SH-SY5Y (cell line): Measurements from ENCODE around the gene POLA2.

ENCODE experiments used
- GATA2 ChIP-seq: IDR thresholded peaks from 2 replicates; pipeline ENCODE4 v1.6.1; 2011; ENCODE audit warnings: mild to moderate bottlenecking, low read depth, low read length
- GATA3 ChIP-seq: IDR thresholded peaks from 2 replicates; pipeline ENCODE4 v1.6.1; 2011; ENCODE audit warnings: low read depth, mild to moderate bottlenecking, low read length, moderate library complexity

POLA2 gene

DNA sequence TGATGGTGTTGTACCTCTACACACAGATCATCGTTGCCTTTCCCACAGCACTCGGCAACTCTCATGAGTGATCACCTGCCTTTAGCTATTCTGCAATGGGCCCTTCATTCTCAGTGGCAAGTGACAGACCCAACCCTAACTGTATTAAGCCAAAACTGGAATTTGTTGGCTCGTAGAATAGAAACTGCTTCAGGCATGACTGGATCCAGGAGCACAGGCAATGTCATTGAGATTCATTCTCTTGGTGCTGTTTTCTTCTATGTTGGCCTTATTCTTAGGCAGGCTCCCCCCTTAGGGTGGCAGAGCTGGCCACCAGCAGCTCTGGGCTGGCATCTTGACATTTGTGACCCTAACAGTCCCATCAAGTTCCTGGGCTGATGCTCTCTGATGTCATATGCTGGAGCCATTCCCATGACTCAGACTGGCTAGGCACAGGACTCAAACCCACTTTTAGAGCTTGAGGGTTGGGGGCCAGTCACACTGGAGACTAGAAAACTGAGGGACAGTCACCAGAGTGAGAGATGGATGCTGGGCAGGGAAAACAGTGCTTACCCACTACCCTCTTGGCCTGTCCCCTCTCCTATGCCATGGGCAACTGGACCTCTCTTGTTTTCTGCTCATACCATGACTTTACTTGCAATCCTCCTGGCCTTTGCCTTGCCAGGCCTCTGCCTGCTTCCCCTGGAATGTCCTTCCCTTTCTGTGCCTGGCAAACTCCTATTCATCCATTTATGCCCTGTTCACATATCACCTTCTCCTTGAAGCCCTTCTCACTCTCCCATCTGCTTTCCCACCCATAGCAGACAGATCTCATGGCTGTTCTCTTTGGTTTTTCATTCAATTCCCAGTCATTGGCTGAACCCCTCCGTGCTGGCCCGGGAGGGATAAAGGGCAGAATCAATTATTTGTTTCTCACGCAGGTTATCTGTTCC, 45.8 kb downstream of the POLA2 start:
- TF ChIP-seq GATA2 (no peak), GATA3 (no peak)

DNA sequence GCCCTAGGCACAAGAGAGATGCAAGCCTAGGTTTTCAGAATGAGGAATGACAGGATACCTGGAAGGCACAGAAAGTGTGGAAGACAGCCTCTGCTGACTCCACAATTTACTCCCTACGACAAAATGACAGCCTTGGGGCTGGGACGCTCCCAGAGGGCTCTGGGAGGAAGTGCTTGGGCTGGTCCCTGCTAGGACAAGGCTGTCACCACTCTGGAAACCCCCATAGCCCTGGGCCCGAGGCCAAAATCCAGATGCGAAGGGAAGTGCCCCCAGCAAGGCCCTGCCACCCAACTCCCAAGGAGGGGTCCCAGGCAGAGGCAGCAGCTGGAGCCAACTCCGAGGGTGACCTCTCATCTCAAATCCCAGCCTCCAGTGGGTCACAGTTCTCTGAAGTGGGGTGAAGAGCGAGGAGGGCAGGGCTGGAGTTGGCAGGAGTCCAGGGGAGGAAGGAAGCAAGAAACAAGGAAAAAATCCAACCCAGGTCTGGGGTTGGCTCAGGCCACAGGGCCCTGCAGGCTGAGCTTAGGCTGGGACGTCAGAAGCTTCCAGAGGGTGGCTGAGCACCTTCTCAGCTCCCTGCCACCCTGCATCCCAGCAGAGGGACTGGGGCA, 46.6 kb downstream of the POLA2 start:
- TF ChIP-seq GATA2 (no peak), GATA3 (no peak)

DNA sequence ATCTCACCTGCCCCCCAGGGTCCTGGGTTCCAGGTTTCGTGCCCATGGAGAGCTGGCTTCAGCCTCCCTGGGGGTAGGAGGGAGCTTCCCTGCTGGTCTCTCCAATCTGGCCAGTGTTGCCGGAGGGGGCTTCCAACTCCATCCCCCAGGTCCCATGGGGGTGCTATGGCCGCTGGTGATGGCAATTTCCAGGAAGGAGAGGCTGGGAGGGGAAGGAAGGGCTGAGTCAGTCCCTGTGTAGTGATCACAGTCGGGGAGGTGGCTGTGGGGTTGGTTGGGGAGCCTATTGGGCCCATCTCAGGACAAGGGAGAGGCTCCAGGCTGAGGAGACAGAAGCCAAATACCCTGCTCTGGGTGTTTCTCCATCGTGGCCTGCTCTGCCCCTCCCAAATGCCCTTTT, 47.2 kb downstream of the POLA2 start:
- TF ChIP-seq GATA2: no peak
- TF ChIP-seq GATA3: no peak

DNA sequence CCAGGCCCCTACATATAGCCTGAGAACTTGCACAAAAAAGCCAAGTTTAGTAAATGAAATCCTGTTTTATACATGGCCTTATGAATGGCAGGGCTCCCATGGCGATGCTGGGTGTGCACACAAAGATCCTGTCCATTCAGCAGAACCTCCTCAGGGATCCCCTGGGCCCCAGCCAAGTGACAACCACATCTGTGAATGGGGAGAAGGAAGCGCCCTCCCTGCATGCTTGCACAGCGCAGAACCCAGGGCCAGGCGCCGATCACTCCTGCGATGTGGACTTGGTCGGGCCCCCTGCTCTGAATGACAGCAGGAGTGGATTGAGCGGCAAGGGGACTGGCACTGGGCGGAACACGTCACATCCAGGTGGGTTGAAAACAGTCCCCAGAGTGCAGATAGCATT, 48.5 kb downstream of the POLA2 start:
- no peak for TF ChIP-seq GATA3
- TF ChIP-seq GATA2: no peak

DNA sequence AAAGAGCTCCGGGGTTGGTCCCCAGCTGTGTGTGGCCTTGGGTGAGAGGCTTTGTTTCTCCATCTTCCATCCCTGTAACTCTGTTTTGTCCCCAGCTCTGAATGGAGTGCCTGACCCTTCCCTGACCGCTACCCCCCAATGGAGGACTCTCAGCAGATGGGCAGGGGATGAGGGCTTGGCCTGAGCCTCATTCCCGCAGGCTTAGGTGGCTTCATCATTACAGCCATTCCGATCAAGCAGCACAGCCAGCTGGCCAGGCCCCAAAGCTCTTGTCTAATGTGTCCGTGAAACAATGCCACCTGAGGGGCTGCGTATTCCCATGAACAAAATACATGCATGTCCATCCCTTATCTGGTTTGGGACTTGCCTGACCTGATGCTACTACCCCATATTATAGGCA, 49.0 kb downstream of the POLA2 start:
- TF ChIP-seq GATA3: no peak
- TF ChIP-seq GATA2: no peak

DNA sequence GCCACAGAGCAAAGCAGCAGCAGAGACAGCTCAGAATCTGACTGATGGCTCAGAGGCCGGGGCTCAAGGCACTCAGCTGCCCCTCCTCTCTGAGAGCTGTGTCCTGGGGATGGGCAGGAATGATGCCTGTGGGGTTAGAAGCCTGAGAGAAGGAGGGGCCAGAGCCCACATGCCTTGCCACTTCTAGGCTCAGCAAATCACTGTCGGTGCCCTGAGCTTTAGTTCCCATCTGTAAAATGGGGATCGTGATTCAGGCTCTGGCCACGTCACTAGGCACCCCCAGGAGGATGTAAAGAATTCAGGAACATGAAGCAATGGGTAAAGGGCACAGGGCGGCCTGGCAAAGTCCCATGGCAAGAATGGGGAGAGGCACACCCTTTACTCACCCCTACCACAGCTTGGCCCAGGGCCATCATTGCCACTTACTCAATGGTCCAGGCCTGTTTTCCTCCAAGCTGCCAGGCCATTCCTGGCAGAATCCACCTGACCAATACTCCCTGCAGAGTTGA, 49.5 kb downstream of the POLA2 start:
- TF ChIP-seq GATA2 (no peak), GATA3 (no peak)

DNA sequence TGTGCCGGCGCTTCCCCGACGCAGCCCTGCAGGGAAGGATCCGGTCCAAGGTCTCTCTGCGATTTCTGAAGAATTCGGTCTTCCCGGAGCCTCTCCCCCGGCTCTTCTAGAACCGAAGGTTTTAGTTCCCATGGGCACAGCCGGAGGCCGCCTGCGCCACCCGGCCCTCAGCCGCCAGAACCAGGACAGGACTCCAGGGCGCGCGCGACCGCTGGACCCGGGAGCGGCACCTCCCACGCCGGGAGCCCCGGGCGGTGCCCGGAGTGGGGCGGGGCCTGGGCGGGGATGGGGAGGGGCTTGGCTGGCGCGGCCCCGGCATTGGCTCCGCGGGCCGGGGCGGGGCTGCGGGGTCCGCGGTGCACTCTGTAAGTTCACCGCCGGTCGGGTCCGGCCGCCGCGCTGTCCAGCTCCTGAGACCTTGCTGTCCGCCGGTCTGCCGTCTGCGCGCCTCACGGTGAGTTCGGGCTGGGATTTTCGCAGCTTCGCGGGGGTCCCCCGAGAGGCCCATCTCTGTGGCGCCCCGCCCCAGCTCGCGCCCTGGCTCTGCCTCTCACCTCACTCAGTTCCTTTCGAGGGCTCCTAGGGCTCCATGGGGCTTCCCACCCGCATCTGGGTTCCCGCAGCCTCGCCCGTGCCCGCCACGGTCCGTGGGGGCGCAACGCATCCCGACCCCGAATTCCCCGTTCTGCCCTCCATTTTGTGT, 52.9 kb downstream of the POLA2 start, which contains the start of gene CDC42EP2:
Gene CDC42EP2 (plus strand): TSS at position 366 of the 703 bp plus-strand sequence. CDS start 6,033 bp downstream, outside the sequence.
- TF ChIP-seq GATA3 (no peak), GATA2 (no peak)

DNA sequence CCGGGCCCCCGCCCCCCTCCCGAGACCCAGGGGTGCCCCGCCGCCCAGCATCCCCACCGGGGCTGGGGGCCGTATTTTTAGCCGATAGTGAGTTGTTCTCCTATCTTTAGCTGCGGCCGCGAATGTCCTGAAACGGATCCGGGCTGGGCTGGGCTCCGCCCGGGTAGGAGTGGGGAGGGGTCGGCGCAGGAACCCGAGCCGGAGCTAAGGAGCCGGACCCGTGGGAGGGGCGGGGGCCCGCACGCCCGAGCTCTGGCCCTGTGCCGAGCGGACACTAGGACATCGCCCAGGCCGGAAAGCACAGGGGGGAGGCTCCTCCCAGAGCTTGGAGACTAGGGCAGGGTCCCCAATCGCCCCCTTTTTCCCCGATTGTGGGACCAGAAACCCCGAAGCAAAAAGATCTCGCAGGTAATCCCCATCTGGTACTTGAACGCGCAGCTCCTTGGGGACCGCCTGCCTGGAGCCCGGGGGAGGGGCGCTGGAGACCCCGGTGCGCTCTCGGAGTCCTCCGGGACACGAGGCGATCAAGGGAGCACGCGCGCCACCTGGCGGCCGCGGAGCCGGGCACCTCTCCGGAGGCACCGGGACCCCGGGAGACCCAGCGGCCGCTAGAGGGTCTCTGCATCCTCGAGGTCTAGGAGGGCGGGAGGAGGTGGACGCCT, 53.6 kb downstream of the POLA2 start:
- TF ChIP-seq GATA3 (no peak), GATA2 (no peak)

DNA sequence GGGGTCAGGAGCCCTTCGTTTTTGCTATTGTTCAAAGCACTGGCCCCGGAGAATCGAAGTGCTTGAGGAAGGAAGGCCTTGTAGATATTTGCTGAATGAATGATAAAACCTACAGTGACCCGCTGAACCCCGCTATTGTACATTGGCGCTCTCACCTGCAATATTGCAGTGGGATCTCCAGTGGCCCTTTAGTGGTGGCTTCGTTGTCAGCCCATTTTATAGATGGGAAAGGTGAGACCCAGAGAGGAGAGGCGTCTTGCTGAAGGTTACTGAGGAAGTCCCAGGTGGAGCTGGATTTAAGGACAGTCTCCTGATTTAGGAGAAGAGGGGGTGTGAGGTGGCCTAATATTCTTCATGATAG, 54.1 kb downstream of the POLA2 start:
- no peak for TF ChIP-seq GATA3
- TF ChIP-seq GATA2: no peak

DNA sequence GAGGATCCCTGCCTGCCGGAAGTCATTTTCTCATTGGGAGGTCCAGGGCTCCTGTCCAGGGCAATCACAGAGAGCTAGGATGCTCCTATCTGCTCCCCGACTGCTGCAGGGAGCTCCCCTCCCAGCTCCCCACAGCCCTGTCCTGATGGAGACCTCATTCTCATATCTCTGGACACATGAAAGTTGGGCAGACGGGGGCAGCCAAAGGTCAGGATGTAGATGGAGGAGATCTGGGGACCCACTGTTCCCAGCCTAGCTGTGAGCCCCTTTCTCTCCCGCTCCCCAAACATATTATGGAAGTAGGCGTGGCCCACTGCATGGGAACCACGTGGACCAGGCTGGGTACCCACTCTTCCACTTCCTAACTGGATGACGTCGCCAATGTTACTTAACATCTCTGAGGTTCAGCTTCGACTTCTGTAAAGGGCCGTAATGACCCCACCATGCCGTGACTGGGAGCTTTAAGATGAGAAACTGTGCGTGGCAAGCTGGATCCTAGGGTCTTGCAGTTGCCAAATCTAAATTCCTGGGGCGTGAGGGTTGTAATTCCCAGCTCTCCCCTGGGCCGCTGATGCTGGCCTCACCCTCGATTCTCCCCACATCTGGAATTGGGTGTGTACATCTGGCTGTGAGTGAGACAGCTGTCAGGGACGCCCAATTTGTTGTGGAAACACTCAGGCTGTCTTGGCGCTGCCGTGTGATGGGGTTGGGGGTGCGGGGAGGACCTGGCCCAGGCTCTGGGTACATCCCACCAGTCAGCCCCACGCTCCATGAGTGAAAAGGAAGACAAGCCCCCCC, 54.7 kb downstream of the POLA2 start:
- no peak for TF ChIP-seq GATA3
- no peak for TF ChIP-seq GATA2

DNA sequence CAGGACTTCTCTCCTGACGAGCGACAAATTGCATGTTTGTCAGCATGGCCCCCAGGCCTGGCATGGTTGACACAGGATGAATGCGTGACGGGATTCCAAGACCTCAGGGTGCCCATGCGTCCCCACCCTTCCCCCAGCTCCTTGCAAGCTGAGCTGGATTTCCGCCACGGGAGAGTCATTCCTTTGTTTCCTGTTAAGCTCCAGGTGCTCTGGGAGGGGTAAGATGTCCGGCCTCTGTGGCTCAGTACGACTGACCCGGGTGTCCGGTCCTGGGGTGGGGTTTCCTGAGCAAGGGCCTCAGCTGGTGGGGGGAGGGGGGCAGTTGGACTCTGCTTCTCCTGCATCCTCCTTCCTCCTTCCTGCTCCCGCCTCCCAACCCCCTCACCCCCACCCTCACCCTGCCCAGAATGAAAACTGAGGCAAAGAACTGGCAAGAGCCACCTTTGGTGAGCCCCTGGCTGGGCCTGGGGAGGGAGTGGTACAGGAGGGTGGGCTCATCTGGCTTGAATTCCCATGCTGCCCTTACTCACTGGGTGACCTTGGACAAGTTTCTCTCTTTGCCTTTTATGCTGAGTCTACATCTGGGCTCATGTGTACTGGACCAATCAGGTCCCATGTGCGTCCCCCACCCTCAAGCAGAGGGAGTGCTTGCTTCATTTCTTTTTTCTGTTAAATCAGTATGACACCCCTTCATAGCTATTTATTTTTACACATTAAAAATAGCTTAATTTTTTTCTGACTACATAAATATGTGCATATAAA, 55.4 kb downstream of the POLA2 start:
- no peak for TF ChIP-seq GATA3
- no peak for TF ChIP-seq GATA2

DNA sequence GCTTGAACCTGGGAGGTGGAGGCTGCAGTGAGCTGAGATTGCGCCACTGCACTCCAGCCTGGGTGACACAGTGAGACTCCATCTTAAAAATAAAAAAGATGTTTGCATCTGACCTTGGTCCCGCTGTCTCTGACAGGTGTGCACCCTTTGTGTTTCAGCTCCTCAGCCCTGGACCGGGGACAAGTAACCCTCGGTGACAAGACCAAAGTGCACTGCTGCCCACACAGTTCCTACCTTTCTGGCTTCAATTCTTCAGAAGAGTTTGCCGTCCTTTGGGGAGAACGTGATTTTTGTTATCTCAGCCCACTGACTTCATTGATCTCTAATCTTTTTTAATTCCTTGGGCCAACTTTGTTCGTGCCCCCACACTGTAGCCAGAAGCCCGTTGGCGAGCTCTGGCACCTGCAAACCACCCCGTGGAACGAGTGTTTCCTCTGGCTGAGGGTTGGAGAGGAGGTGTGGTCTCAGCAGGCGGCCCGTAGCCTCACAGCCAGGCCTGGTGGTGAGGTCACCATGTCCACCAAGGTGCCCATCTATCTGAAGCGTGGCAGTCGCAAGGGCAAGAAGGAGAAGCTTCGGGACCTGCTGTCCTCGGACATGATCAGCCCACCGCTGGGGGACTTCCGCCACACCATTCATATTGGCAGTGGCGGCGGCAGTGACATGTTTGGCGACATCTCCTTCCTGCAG, 58.8 kb downstream of the POLA2 start:
- TF ChIP-seq GATA2: no peak
- TF ChIP-seq GATA3: no peak
